GM12878 (cell line): ENCODE results near the gene ANKMY2. TPM values are rescaled to one million over a fixed set of nuclear protein-coding genes. Genes with fewer than 3 reads are reported as not detected.

Source experiments
- ATAC-seq: fragments of 200-7000 bp; cut with Tn5 transposase; 3 replicates; pipeline ENCODE4 v1.9.1; 2020; ENCODE audit warnings: mild to moderate bottlenecking, moderate library complexity
- BruUV-seq: library from RNA; stranded (reverse); fragments of 400-500 nt; replicated peaks from 2 replicates; lab custom pipeline; 2021; lab: Mats Ljungman, UMichigan
- CTCF ChIA-PET: fragments of 300-600 bp; sonication (Branson Sonifier 250); formaldehyde crosslinking; extraction: SDS; loops from one replicate; lab custom pipeline; 2021; ENCODE audit warnings: inconsistent platforms; lab: Yijun Ruan, JAX
- POLR2A ChIA-PET: fragments of 350-600 bp; formaldehyde crosslinking; extraction: SDS; loops from one replicate; lab custom pipeline; 2021; ENCODE audit warnings: inconsistent platforms; lab: Charles Lee
- RAD21 ChIA-PET: fragments of 300-600 bp; sonication (Branson Sonifier 250); formaldehyde crosslinking; loops from one replicate; lab custom pipeline; 2023; ENCODE audit warnings: antibody characterized with exemption; ENCODE audit not compliant: unreplicated experiment; lab: Charles Lee
- SMC1A ChIA-PET: fragments of 300-600 bp; sonication (Branson Sonifier 250); formaldehyde crosslinking; loops from one replicate; lab custom pipeline; 2023; ENCODE audit not compliant: unreplicated experiment, uncharacterized antibody; lab: Charles Lee
- DNase-seq: peaks from one replicate; pipeline ENCODE4 v3.0.0-alpha.2; 2011; ENCODE audit warnings: low read depth, low spot score
- FAIRE-seq: peaks from 3 replicates; lab custom pipeline; 2011; peaks lifted over from hg19 to GRCh38; lab: Jason Lieb, UNC
- H2AFZ ChIP-seq: 2 replicates; pipeline ENCODE4 v1.6.0; 2011; ENCODE audit warnings: low read depth, low read length, control low read depth; ENCODE audit not compliant: control insufficient read depth
- H3K27ac ChIP-seq: 2 replicates; pipeline ENCODE4 v1.5.1; 2011; ENCODE audit warnings: control low read depth; ENCODE audit not compliant: control insufficient read depth, insufficient read depth
- H3K27me3 ChIP-seq, 2 experiments: replicated peaks in 1 of 2; 2 replicates each; pipeline versions ENCODE4 v1.6.0 to v1.6.1; 2011; ENCODE audit warnings: low read length in 1 of 2; ENCODE audit not compliant: control insufficient read depth in 2 of 2, insufficient read depth in 2 of 2
- H3K36me3 ChIP-seq, 2 experiments: 2 replicates each; pipeline ENCODE4 v1.5.1; 2011; ENCODE audit warnings: low read length in 1 of 2; ENCODE audit not compliant: control insufficient read depth in 2 of 2, insufficient read depth in 2 of 2
- H3K4me1 ChIP-seq: 2 replicates; pipeline ENCODE4 v1.6.1; 2011; ENCODE audit warnings: mild to moderate bottlenecking, low read length, moderate library complexity, mixed read lengths; ENCODE audit not compliant: control insufficient read depth, insufficient read depth
- H3K4me2 ChIP-seq: 2 replicates; pipeline ENCODE4 v1.6.0; 2011; ENCODE audit warnings: control low read depth; ENCODE audit not compliant: control insufficient read depth, insufficient read depth
- H3K4me3 ChIP-seq: fragments of 200-600 bp; sonication (generic); 2 replicates; pipeline ENCODE4 v1.5.1; 2016
- H3K79me2 ChIP-seq: 2 replicates; pipeline ENCODE4 v1.6.0; 2011; ENCODE audit warnings: low read length; ENCODE audit not compliant: control insufficient read depth, insufficient read depth
- H3K9ac ChIP-seq: 2 replicates; pipeline ENCODE4 v1.8.0; 2011; ENCODE audit warnings: low read length, control low read depth, mixed read lengths; ENCODE audit not compliant: control insufficient read depth, insufficient read depth
- H3K9me3 ChIP-seq: replicated peaks from 3 replicates; pipeline ENCODE4 v1.5.1; 2011; ENCODE audit warnings: mild to moderate bottlenecking, low read length; ENCODE audit not compliant: control insufficient read depth, insufficient read depth
- H4K20me1 ChIP-seq: 2 replicates; pipeline ENCODE4 v1.6.0; 2011; ENCODE audit not compliant: control insufficient read depth, insufficient read depth
- BACH1 ChIP-seq: fragments of 450-650 bp; IDR thresholded peaks from 2 replicates; pipeline ENCODE4 v1.6.1; 2017; ENCODE audit warnings: mild to moderate bottlenecking, borderline replicate concordance
- BCL11A ChIP-seq: IDR thresholded peaks from 2 replicates; pipeline ENCODE4 v1.6.1; 2011; ENCODE audit warnings: low read depth, low read length
- BMI1 ChIP-seq: fragments of 450-650 bp; IDR thresholded peaks from 2 replicates; pipeline ENCODE4 v1.6.1; 2016; ENCODE audit warnings: mild to moderate bottlenecking, moderate library complexity, borderline replicate concordance
- CUX1 ChIP-seq: IDR thresholded peaks from 2 replicates; pipeline ENCODE4 v1.6.1; 2012; ENCODE audit warnings: improper control_type of control experiment, low read depth, low read length; ENCODE audit not compliant: insufficient replicate concordance
- E4F1 ChIP-seq: fragments of 450-650 bp; IDR thresholded peaks from 2 replicates; pipeline ENCODE4 v1.6.1; 2018; ENCODE audit warnings: borderline replicate concordance, mild to moderate bottlenecking; ENCODE audit not compliant: partially characterized antibody
- EGR1 ChIP-seq, 2 experiments: IDR thresholded peaks; 1 replicate in 1 of 2; 2 replicates in 1 of 2; pipeline ENCODE4 v1.6.1; 2011 to 2012; ENCODE audit warnings: low read depth in 2 of 2, low read length in 2 of 2, borderline replicate concordance in 1 of 2, mild to moderate bottlenecking in 1 of 2, moderate library complexity in 1 of 2
- FOXK2 ChIP-seq: fragments of 450-650 bp; IDR thresholded peaks from 2 replicates; pipeline ENCODE4 v1.6.1; 2017; ENCODE audit warnings: mild to moderate bottlenecking, moderate library complexity
- GABPA ChIP-seq: IDR thresholded peaks from 2 replicates; pipeline ENCODE4 v1.6.1; 2014; ENCODE audit warnings: antibody characterized with exemption, low read depth, mild to moderate bottlenecking, inconsistent platforms
- HCFC1 ChIP-seq: fragments of 150-350 bp; IDR thresholded peaks from 2 replicates; pipeline ENCODE4 v1.6.1; 2014; ENCODE audit warnings: low read length
- IKZF1 ChIP-seq: fragments of 450-650 bp; conservative IDR thresholded peaks from 2 replicates; pipeline ENCODE4 v1.6.1; 2017; ENCODE audit warnings: antibody characterized with exemption, mild to moderate bottlenecking
- MAX ChIP-seq: IDR thresholded peaks from 2 replicates; pipeline ENCODE4 v1.6.1; 2012; ENCODE audit warnings: low read depth, low read length, improper control_type of control experiment
- MLLT1 ChIP-seq: fragments of 450-650 bp; IDR thresholded peaks from 2 replicates; pipeline ENCODE4 v1.6.1; 2016; ENCODE audit warnings: mild to moderate bottlenecking
- NFIC ChIP-seq: IDR thresholded peaks from 2 replicates; pipeline ENCODE4 v1.6.1; 2012; ENCODE audit warnings: low read depth, mild to moderate bottlenecking, inconsistent platforms, low read length, moderate library complexity
- NR2C1 ChIP-seq: fragments of 450-650 bp; IDR thresholded peaks from 2 replicates; pipeline ENCODE4 v1.6.1; 2017; ENCODE audit warnings: antibody characterized with exemption, mild to moderate bottlenecking, moderate library complexity
- POLR2AphosphoS2 ChIP-seq: IDR thresholded peaks from 2 replicates; pipeline ENCODE4 v1.6.1; 2011; ENCODE audit warnings: low read depth, mild to moderate bottlenecking, low read length, improper control_type of control experiment, moderate library complexity
- YBX1 ChIP-seq: fragments of 450-650 bp; IDR thresholded peaks from 2 replicates; pipeline ENCODE4 v1.6.1; 2016; ENCODE audit warnings: antibody characterized with exemption
- WGBS: methylation state at CpG from one replicate; pipeline ENCODE4 v1.1.6; 2016; ENCODE audit warnings: low lambda C conversion rate; ENCODE audit not compliant: insufficient replicate concordance, insufficient coverage; ENCODE audit errors: missing lambda C conversion rate; 5-methylcytosine and 5-hydroxymethylcytosine counted together
- in situ Hi-C: fragments of 300-500 bp; cut with MboI; formaldehyde crosslinking; loops from 9 replicates; pipeline ENCODE4 v1.14.3; 2018; ENCODE audit warnings: mixed read lengths
- intact Hi-C: fragments of 100-400 bp; cut with micrococcal nuclease; formaldehyde crosslinking; loops from one replicate; pipeline ENCODE4 v1.14.2; 2022; ENCODE audit not compliant: unreplicated experiment
- polyA plus RNA-seq, 11 experiments: library from polyadenylated mRNA; depleted of rRNA in 4 of 11; unstranded in 6 of 11; stranded (reverse) in 5 of 11; fragments of >200 nt; fragmentation: Nextera tagmentation in 4 of 11; fragmentation: Illumina TruSeq in 1 of 11; extraction: Ambion mirVana in 4 of 11; extraction: Trizol in 1 of 11; gene quantifications; 1 replicate in 1 of 11; 2 replicates in 10 of 11; pipeline versions ENCODE4 v1.2.1 to v1.2.3, GENCODE V29; 2011 to 2016; ENCODE audit warnings: inconsistent platforms in 2 of 11, missing spikeins in 2 of 11, low read depth in 1 of 11
- total RNA-seq, 4 experiments: library from RNA; depleted of rRNA in 3 of 4; stranded (reverse); fragments of >200 nt in 3 of 4; fragmentation: Illumina TruSeq in 1 of 4; extraction: Trizol in 1 of 4; gene quantifications; 2 replicates each; pipeline versions ENCODE4 v1.2.1 to v1.2.3, GENCODE V29; 2013 to 2021

The ANKMY2 gene
- total and polyA plus RNA-seq, 10 of the 15 experiments (the other 5 are each of a cell fraction or from before 2014, with no cell fraction given), result 0.10 to 0.48 (median 0.29) TPM

GRCh38 chr7:16636555-16637101 is 8.9 kb downstream of the ANKMY2 start:
- SMC1A ChIA-PET, result interaction anchor here (0.7 kb wide), 1 partner anchor 805 kb away, joined by 3 read pairs; no protein-coding TSS in a partner anchor
- Histone ChIP-seq H3K27me3 (no peaks in the 10 kb centered on the region; a peak in 1 of 4 replicates), H3K4me1 (no peaks in the 10 kb centered on the region), H3K4me3 (no peak overlapping the region), H3K27ac (no peak overlapping the region), H3K36me3 (no peaks in the 10 kb centered on the region), H3K4me2 (no peak overlapping the region), H3K9me3 (no peaks in the 10 kb centered on the region), H2AFZ (no peak overlapping the region), H3K9ac (no peak overlapping the region), H4K20me1 (no peaks in the 10 kb centered on the region; the same call in 1 of the 2 replicates), H3K79me2 (no peaks in the 10 kb centered on the region)
- no TSS peak for BruUV-seq
- DNase-seq (no peak), FAIRE-seq (no peak), ATAC-seq (no peak)
- RAD21 ChIA-PET, result no interaction called here
- in situ Hi-C loops (no loop called here), intact Hi-C loops (no loop called here)
- CTCF ChIA-PET, result no interaction called here
- WGBS, result 94% methylated on average over 1 of the region's 1 CpG
- POLR2A ChIA-PET, result no interaction called here
- TF ChIP-seq POLR2AphosphoS2, result no peak
- no peak for TF ChIP-seq NR2C1
- TF ChIP-seq BACH1, result no peak
- no peak for TF ChIP-seq YBX1
- TF ChIP-seq NFIC, result no peak
- no peak for TF ChIP-seq MLLT1
- no peak for TF ChIP-seq E4F1
- TF ChIP-seq GABPA, result no peak
- no peak for TF ChIP-seq CUX1
- TF ChIP-seq FOXK2, result no peak
- no peak for TF ChIP-seq BMI1
- TF ChIP-seq HCFC1, result no peak
- no peak for TF ChIP-seq IKZF1
- TF ChIP-seq MAX, result no peak
- TF ChIP-seq BCL11A, result no peak
- no peak for TF ChIP-seq EGR1 (IDR thresholded peaks at IDR 0.05; ENCODE audit: borderline replicate concordance in 1 of 2, low read depth in 2 of 2, low read length in 2 of 2)
